Measurements from ENCODE around the gene KIAA1210. TPM values are rescaled to one million over a fixed set of nuclear protein-coding genes. Genes with fewer than 3 reads are reported as not detected.

KIAA1210 gene
- total RNA-seq, 5 donors from 2014 or later (not counting 1 experiment from before 2014, with no cell fraction given), result not detected

DNA sequence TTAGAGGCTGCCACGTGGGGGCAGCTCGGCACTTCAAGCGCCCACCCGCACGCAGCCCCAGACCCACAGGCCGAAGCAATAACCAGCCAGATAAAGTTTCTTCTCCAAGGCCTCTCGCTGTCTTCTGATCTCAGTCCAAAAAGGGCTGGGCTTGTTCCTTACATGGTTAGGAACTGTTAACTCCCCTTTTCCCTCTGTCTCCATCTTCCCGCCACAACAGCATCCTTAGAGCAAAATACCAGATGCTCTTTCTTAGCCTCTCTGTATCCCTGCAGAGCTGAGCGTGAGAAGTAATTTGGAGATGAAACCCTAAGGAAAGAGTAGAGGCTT lies 23.4 kb upstream of the KIAA1210 start:
- Histone ChIP-seq H3K9me3 (no peaks in the 10 kb centered on the region), H3K27me3 (replicated peaks in 1 of 2; ENCODE audit: control insufficient read depth in 2 of 2, extremely low read depth in 1 of 2, insufficient read depth in 2 of 2, low read length in 1 of 2) (no peaks in the 10 kb centered on the region), H3K4me3 (ENCODE audit: control insufficient read depth in 1 of 2, extremely low read depth in 1 of 2, low read length in 1 of 2) (no peak overlapping the region), H3K27ac (ENCODE audit: low read length) (no peak overlapping the region), H3K4me1 (ENCODE audit: control insufficient read depth in 1 of 2, extremely low read depth in 1 of 2, insufficient read depth in 2 of 2, low read length in 2 of 2) (no peaks in the 10 kb centered on the region), H3K36me3 (ENCODE audit: control insufficient read depth in 2 of 2, extremely low read depth in 1 of 2, insufficient read depth in 1 of 2, low read length in 1 of 2) (no peaks in the 10 kb centered on the region)
- DNase-seq (no peak), ATAC-seq (replicated peaks in 1 of 4) (no peak)
- 40% methylated on average over 2 of the region's 9 CpGs for WGBS (ENCODE audit: insufficient coverage)
- Mint-ChIP-seq H3K36me3 (no peaks in the 10 kb centered on the region), H3K4me3 (no peak overlapping the region), H3K4me1 (no peaks in the 10 kb centered on the region), H3K9me3 (no peaks in the 10 kb centered on the region), H3K27ac (no peak overlapping the region), H3K27me3 (peaks cover 0 to 25% of the 10 kb centered on the region in 2 donors)
- ChIA-PET POLR2A (no interaction called here), CTCF (no interaction called here)

DNA sequence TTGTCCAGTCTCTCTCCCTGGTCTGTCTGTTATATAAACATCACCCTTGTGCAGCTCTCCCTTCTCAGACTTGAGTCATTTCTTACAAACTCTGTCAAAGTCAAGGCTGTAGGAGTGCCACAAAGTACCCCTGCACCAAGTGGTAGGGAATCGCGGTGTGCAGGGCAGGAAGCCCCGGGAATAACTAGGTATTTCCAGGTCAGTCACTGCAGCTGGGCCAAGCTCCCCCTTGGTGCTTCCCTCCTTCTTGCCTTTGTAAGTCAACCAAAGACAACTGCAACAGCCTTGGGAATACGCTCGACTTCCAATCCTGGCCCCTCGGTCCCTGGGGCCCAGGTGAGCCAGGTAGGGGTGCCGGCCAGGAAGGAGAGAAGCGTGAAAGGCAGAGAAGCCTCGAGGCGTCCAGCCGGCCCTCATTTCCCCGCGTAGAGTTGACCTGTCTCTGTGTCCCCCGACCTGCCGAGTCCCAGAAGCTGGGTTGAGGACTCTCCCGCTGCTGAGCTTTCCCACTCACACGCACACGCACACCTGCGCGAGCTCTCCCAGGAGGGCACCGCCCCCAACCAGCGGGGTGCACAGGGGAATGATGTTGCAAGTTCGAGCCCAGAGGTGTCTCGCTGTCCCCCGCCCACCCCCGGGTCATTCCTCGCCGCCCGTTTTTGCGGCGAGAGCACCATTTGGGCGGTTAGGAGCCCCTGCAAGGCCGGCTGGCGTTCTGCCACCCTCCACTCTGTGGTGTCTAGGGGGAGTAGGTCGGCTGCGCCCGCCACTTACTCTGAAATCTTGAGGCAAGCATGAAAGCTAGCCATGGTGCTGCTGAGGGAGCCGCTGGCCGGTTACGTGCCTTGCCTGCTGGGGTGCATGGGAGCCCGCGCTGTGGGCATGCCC lies 22.8 kb upstream of the KIAA1210 start:
- DNase-seq, result no peak
- Mint-ChIP-seq H3K9me3 (no peaks in the 10 kb centered on the region), H3K4me1 (no peaks in the 10 kb centered on the region), H3K4me3 (no peak overlapping the region), H3K27me3 (peaks cover 0 to 22% of the 10 kb centered on the region in 2 donors), H3K36me3 (no peaks in the 10 kb centered on the region), H3K27ac (no peak overlapping the region)
- POLR2A ChIA-PET, result no interaction called here
- no peak overlapping the region for H3K4me3 ChIP-seq (ENCODE audit: control insufficient read depth in 1 of 2, extremely low read depth in 1 of 2, low read length in 1 of 2)
- 76% methylated on average over 15 of the region's 42 CpGs for WGBS (ENCODE audit: insufficient coverage)
- no peaks in the 10 kb centered on the region for H3K36me3 ChIP-seq (ENCODE audit: control insufficient read depth in 2 of 2, extremely low read depth in 1 of 2, insufficient read depth in 1 of 2, low read length in 1 of 2)
- no peak overlapping the region for H3K27ac ChIP-seq (ENCODE audit: low read length)
- H3K9me3 ChIP-seq, result no peaks in the 10 kb centered on the region
- no peaks in the 10 kb centered on the region for H3K27me3 ChIP-seq (replicated peaks in 1 of 2; ENCODE audit: control insufficient read depth in 2 of 2, extremely low read depth in 1 of 2, insufficient read depth in 2 of 2, low read length in 1 of 2)
- CTCF ChIA-PET, result no interaction called here
- ATAC-seq (replicated peaks in 1 of 4), result no peak
- no peaks in the 10 kb centered on the region for H3K4me1 ChIP-seq (ENCODE audit: control insufficient read depth in 1 of 2, extremely low read depth in 1 of 2, insufficient read depth in 2 of 2, low read length in 2 of 2)

DNA sequence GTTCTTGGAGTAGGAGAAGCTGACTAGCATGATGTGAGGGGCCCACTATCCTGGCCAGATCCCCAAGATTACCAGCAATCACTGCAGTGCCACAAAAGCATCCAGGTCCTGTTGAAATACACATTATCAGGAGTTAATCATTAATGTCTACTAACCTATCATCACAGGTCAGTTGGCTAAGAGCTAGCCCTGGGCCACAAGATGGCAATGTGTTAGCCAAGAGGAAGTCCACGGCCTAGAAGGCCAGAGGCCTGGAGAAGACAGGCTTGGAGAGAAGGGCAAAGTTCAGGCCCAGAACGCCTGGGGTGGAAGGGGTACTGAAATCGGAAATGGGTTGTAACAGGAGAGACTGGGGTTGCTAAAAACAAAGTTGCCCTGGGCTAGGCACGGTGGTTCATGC lies 19.9 kb upstream of the KIAA1210 start:
- no peaks in the 10 kb centered on the region for H3K36me3 Mint-ChIP-seq
- no peaks in the 10 kb centered on the region for H3K4me1 ChIP-seq (ENCODE audit: control insufficient read depth in 1 of 2, extremely low read depth in 1 of 2, insufficient read depth in 2 of 2, low read length in 2 of 2)
- H3K27me3 ChIP-seq (replicated peaks in 1 of 2; ENCODE audit: control insufficient read depth in 2 of 2, extremely low read depth in 1 of 2, insufficient read depth in 2 of 2, low read length in 1 of 2), result no peaks in the 10 kb centered on the region
- no peak overlapping the region for H3K27ac Mint-ChIP-seq
- no peaks in the 10 kb centered on the region for H3K36me3 ChIP-seq (ENCODE audit: control insufficient read depth in 2 of 2, extremely low read depth in 1 of 2, insufficient read depth in 1 of 2, low read length in 1 of 2)
- H3K4me3 Mint-ChIP-seq, result no peak overlapping the region
- DNase-seq (no peak), ATAC-seq (replicated peaks in 1 of 4) (no peak)
- POLR2A ChIA-PET, result no interaction called here
- no peak overlapping the region for H3K27ac ChIP-seq (ENCODE audit: low read length)
- H3K4me1 Mint-ChIP-seq, result no peaks in the 10 kb centered on the region
- H3K9me3 ChIP-seq, result no peaks in the 10 kb centered on the region
- CTCF ChIA-PET, result no interaction called here
- no peak overlapping the region for H3K4me3 ChIP-seq (ENCODE audit: control insufficient read depth in 1 of 2, extremely low read depth in 1 of 2, low read length in 1 of 2)
- peaks cover 0 to 16% of the 10 kb centered on the region in 2 donors for H3K27me3 Mint-ChIP-seq
- WGBS (ENCODE audit: insufficient coverage), result no CpG with 5 or more reads among the region's 4 CpGs
- H3K9me3 Mint-ChIP-seq, result no peaks in the 10 kb centered on the region

DNA sequence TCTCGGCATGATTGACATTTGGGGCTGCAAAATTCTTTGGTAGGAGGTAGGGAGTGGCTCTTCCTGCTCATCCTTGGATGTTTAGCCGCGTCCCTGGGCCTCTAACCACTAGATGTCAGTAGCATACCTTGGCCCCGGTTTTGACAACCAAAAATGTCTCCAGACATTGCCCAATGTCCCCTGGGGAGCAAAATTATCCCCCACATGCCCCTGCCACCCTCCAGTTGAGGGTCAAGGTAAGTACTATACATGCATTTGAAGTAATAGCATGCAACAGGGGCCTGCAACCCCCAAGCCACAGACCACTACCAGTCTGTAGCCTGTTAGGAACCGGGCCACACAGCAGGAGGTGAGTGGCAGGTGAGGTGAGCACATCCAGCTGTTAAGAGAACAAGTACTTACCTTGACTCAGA lies 17.6 kb upstream of the KIAA1210 start:
- no peaks in the 10 kb centered on the region for H3K27me3 ChIP-seq (replicated peaks in 1 of 2; ENCODE audit: control insufficient read depth in 2 of 2, extremely low read depth in 1 of 2, insufficient read depth in 2 of 2, low read length in 1 of 2)
- H3K4me3 ChIP-seq (ENCODE audit: control insufficient read depth in 1 of 2, extremely low read depth in 1 of 2, low read length in 1 of 2), result no peak overlapping the region
- Mint-ChIP-seq H3K4me3 (no peak overlapping the region), H3K4me1 (no peaks in the 10 kb centered on the region), H3K27ac (no peak overlapping the region), H3K9me3 (no peaks in the 10 kb centered on the region), H3K36me3 (no peaks in the 10 kb centered on the region), H3K27me3 (peaks cover 0 to 9% of the 10 kb centered on the region in 2 donors)
- no peaks in the 10 kb centered on the region for H3K4me1 ChIP-seq (ENCODE audit: control insufficient read depth in 1 of 2, extremely low read depth in 1 of 2, insufficient read depth in 2 of 2, low read length in 2 of 2)
- POLR2A ChIA-PET, result no interaction called here
- no peak overlapping the region for H3K27ac ChIP-seq (ENCODE audit: low read length)
- H3K9me3 ChIP-seq, result no peaks in the 10 kb centered on the region
- DNase-seq, result peak in 1 of 35 experiments; percentile 0
- no CpG with 5 or more reads among the region's 5 CpGs for WGBS (ENCODE audit: insufficient coverage)
- no peak for ATAC-seq (replicated peaks in 1 of 4)
- no peaks in the 10 kb centered on the region for H3K36me3 ChIP-seq (ENCODE audit: control insufficient read depth in 2 of 2, extremely low read depth in 1 of 2, insufficient read depth in 1 of 2, low read length in 1 of 2)
- CTCF ChIA-PET, result interaction anchor here (0.6 to 0.9 kb wide), 2 partner anchors 24 to 538 kb away, joined by 3 to 5 read pairs; no protein-coding TSS in a partner anchor

DNA sequence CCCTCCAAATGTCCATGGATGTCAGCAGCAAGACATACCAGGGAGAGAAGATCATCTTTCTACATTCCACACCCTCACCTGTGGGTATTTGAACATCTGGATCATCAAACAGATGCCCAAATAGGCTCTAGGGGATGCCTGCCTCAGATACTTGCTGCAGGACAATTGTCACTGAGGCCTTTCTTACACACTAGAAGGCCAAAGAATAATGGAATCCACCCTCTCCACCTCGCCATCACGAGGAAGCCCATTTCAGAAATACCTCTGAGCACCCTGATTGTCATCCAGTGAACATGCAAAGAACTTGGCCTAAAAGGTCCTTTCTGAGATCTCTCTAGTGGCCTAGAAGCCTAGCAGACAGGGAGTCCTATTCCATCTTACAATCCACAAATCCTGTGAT lies 6.9 kb upstream of the KIAA1210 start:
- no peak for ATAC-seq (replicated peaks in 1 of 4)
- no peaks in the 10 kb centered on the region for H3K4me1 ChIP-seq (ENCODE audit: control insufficient read depth in 1 of 2, extremely low read depth in 1 of 2, insufficient read depth in 2 of 2, low read length in 2 of 2)
- Mint-ChIP-seq H3K9me3 (no peaks in the 10 kb centered on the region), H3K27me3 (peaks cover 7 to 38% of the 10 kb centered on the region in 2 donors), H3K4me1 (no peaks in the 10 kb centered on the region), H3K27ac (no peak overlapping the region), H3K4me3 (no peak overlapping the region), H3K36me3 (no peaks in the 10 kb centered on the region)
- ChIA-PET CTCF (no interaction called here), POLR2A (no interaction called here)
- no peak for DNase-seq
- H3K27ac ChIP-seq (ENCODE audit: low read length), result no peak overlapping the region
- no peaks in the 10 kb centered on the region for H3K9me3 ChIP-seq
- no peaks in the 10 kb centered on the region for H3K36me3 ChIP-seq (ENCODE audit: control insufficient read depth in 2 of 2, extremely low read depth in 1 of 2, insufficient read depth in 1 of 2, low read length in 1 of 2)
- H3K27me3 ChIP-seq (replicated peaks in 1 of 2; ENCODE audit: control insufficient read depth in 2 of 2, extremely low read depth in 1 of 2, insufficient read depth in 2 of 2, low read length in 1 of 2), result no peaks in the 10 kb centered on the region
- no CpG with 5 or more reads among the region's 2 CpGs for WGBS (ENCODE audit: insufficient coverage)
- no peak overlapping the region for H3K4me3 ChIP-seq (ENCODE audit: control insufficient read depth in 1 of 2, extremely low read depth in 1 of 2, low read length in 1 of 2)

DNA sequence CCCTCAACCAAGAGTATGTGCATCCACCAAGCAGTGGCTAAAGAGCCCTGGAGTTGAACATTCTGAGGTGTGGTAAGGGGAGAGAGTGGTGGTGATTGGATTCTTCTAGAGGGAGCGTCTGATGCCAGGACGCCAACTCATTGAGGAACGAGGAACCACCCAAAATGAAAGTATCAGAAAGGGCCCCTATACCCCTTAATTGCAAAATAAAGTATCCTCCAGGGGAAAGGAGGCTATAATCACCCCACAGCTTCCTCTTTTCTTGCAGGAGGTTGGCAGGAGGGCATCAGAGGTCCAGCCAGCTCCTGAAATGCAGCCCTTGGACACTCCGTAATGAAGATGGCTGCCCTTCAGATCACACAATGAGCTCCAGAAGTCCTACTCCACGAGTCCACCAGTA lies 5.3 kb upstream of the KIAA1210 start:
- Mint-ChIP-seq H3K4me3 (no peak overlapping the region), H3K27me3 (peaks cover 8 to 33% of the 10 kb centered on the region in 2 donors), H3K4me1 (no peaks in the 10 kb centered on the region), H3K9me3 (no peaks in the 10 kb centered on the region), H3K36me3 (no peaks in the 10 kb centered on the region), H3K27ac (no peak overlapping the region)
- ATAC-seq (replicated peaks in 1 of 4) (no peak), DNase-seq (no peak)
- H3K9me3 ChIP-seq, result no peaks in the 10 kb centered on the region
- POLR2A ChIA-PET, result interaction anchor here in 1 of 2 donors (0.7 kb wide), 1 partner anchor 73 kb away, joined by 5 read pairs; no protein-coding TSS in a partner anchor
- H3K27ac ChIP-seq (ENCODE audit: low read length), result no peak overlapping the region
- no CpG with 5 or more reads among the region's 5 CpGs for WGBS (ENCODE audit: insufficient coverage)
- H3K36me3 ChIP-seq (ENCODE audit: control insufficient read depth in 2 of 2, extremely low read depth in 1 of 2, insufficient read depth in 1 of 2, low read length in 1 of 2), result no peaks in the 10 kb centered on the region
- no peaks in the 10 kb centered on the region for H3K27me3 ChIP-seq (replicated peaks in 1 of 2; ENCODE audit: control insufficient read depth in 2 of 2, extremely low read depth in 1 of 2, insufficient read depth in 2 of 2, low read length in 1 of 2)
- CTCF ChIA-PET, result interaction anchor here in 1 of 2 donors (1.3 kb wide), 1 partner anchor 11 kb away, joined by 3 read pairs; no protein-coding TSS in a partner anchor
- H3K4me3 ChIP-seq (ENCODE audit: control insufficient read depth in 1 of 2, extremely low read depth in 1 of 2, low read length in 1 of 2), result no peak overlapping the region
- H3K4me1 ChIP-seq (ENCODE audit: control insufficient read depth in 1 of 2, extremely low read depth in 1 of 2, insufficient read depth in 2 of 2, low read length in 2 of 2), result no peaks in the 10 kb centered on the region
